IMR-90 (cell line): ENCODE results near the gene LRFN2. TPM values are rescaled to one million over a fixed set of nuclear protein-coding genes. Genes with fewer than 3 reads are reported as not detected.

Source experiments
- ATAC-seq: fragments of 200-7000 bp; cut with Tn5 transposase; 2 replicates; pipeline ENCODE4 v1.9.1; 2020; ENCODE audit warnings: low read depth, mild to moderate bottlenecking, moderate library complexity
- BruUV-seq: library from RNA; stranded (reverse); fragments of 400-500 nt; replicated peaks from 2 replicates; lab custom pipeline; 2021; lab: Mats Ljungman, UMichigan
- CTCF ChIA-PET: fragments of 300-600 bp; formaldehyde crosslinking; extraction: SDS; loops from one replicate; lab custom pipeline; 2021; ENCODE audit warnings: antibody characterized with exemption; lab: Yijun Ruan, JAX
- POLR2A ChIA-PET: fragments of 300-600 bp; sonication (Branson Sonifier 250); formaldehyde crosslinking; loops from one replicate; lab custom pipeline; 2022; ENCODE audit warnings: antibody characterized with exemption; ENCODE audit not compliant: unreplicated experiment; lab: Charles Lee
- DNase-seq: peaks from one replicate; pipeline ENCODE4 v3.0.0; 2013
- H2AFZ ChIP-seq: replicated peaks from 2 replicates; pipeline ENCODE3; 2013; ENCODE audit warnings: low read length, mild to moderate bottlenecking; ENCODE audit not compliant: poor library complexity
- H2AK5ac ChIP-seq: 2 replicates; pipeline ENCODE4 v1.6.1; 2013; ENCODE audit warnings: low read depth, low read length, inconsistent platforms
- H2AK9ac ChIP-seq: replicated peaks from 2 replicates; pipeline ENCODE3; 2013; ENCODE audit warnings: mild to moderate bottlenecking, low read depth, low read length, moderate library complexity; ENCODE audit not compliant: poor library complexity
- H2BK120ac ChIP-seq: 2 replicates; pipeline ENCODE4 v1.6.1; 2013; ENCODE audit warnings: low read depth, low read length, inconsistent platforms
- H2BK15ac ChIP-seq: 3 replicates; pipeline ENCODE4 v1.6.1; 2013; ENCODE audit warnings: low read depth, low read length, inconsistent platforms
- H2BK20ac ChIP-seq: 2 replicates; pipeline ENCODE4 v1.6.1; 2013; ENCODE audit warnings: low read depth, mild to moderate bottlenecking, inconsistent platforms, low read length, moderate library complexity
- H2BK5ac ChIP-seq: 2 replicates; pipeline ENCODE4 v1.6.1; 2013; ENCODE audit warnings: mild to moderate bottlenecking, low read depth, low read length, inconsistent platforms; ENCODE audit not compliant: poor library complexity, severe bottlenecking
- H3K14ac ChIP-seq: replicated peaks from 2 replicates; pipeline ENCODE4 v1.6.1; 2013; ENCODE audit warnings: low read depth, low read length, inconsistent platforms
- H3K18ac ChIP-seq: 2 replicates; pipeline ENCODE4 v1.6.1; 2013; ENCODE audit warnings: low read depth, low read length, control low read depth
- H3K23ac ChIP-seq: 2 replicates; pipeline ENCODE4 v1.6.1; 2013; ENCODE audit warnings: low read depth, low read length, inconsistent platforms
- H3K27ac ChIP-seq: 2 replicates; pipeline ENCODE4 v1.5.1; 2013; ENCODE audit warnings: mild to moderate bottlenecking, control low read depth, low read length; ENCODE audit not compliant: insufficient read depth
- H3K27me3 ChIP-seq: 2 replicates; pipeline ENCODE4 v1.6.1; 2013; ENCODE audit warnings: low read length; ENCODE audit not compliant: control insufficient read depth, insufficient read depth
- H3K36me3 ChIP-seq: 2 replicates; pipeline ENCODE4 v1.6.1; 2013; ENCODE audit warnings: low read length, mixed read lengths; ENCODE audit not compliant: control insufficient read depth, insufficient read depth
- H3K4ac ChIP-seq: 2 replicates; pipeline ENCODE4 v1.6.1; 2013; ENCODE audit warnings: low read depth, low read length, inconsistent platforms
- H3K4me1 ChIP-seq: 2 replicates; pipeline ENCODE4 v1.6.1; 2013; ENCODE audit warnings: low read length, mixed read lengths; ENCODE audit not compliant: control insufficient read depth, insufficient read depth
- H3K4me2 ChIP-seq: 2 replicates; pipeline ENCODE4 v1.6.1; 2013; ENCODE audit warnings: low read depth, mild to moderate bottlenecking, control low read depth, low read length, moderate library complexity
- H3K4me3 ChIP-seq: 2 replicates; pipeline ENCODE4 v1.5.1; 2013; ENCODE audit warnings: low read depth, mild to moderate bottlenecking, control low read depth, low read length, moderate library complexity; ENCODE audit not compliant: insufficient read depth
- H3K56ac ChIP-seq: 2 replicates; pipeline ENCODE4 v1.6.1; 2013; ENCODE audit warnings: low read length, inconsistent platforms; ENCODE audit not compliant: insufficient read depth; ENCODE audit errors: extremely low read depth
- H3K79me1 ChIP-seq, 2 experiments: 2 replicates each; pipeline ENCODE4 v1.6.1; 2013; ENCODE audit warnings: low read length in 2 of 2, inconsistent platforms in 1 of 2, low read depth in 1 of 2
- H3K9ac ChIP-seq: 2 replicates; pipeline ENCODE4 v1.6.1; 2013; ENCODE audit warnings: low read depth, low read length, control low read depth
- H3K9me1 ChIP-seq: 2 replicates; pipeline ENCODE4 v1.6.1; 2013; ENCODE audit warnings: low read length, inconsistent platforms; ENCODE audit not compliant: insufficient read depth
- H3K9me3 ChIP-seq: 2 replicates; pipeline ENCODE4 v1.6.1; 2013; ENCODE audit warnings: low read length; ENCODE audit not compliant: control insufficient read depth, insufficient read depth
- H4K20me1 ChIP-seq: 2 replicates; pipeline ENCODE4 v1.6.1; 2013; ENCODE audit warnings: low read length, inconsistent platforms; ENCODE audit not compliant: insufficient read depth
- H4K5ac ChIP-seq: 2 replicates; pipeline ENCODE4 v1.6.1; 2013; ENCODE audit warnings: mild to moderate bottlenecking, low read depth, low read length, control low read depth
- H4K8ac ChIP-seq, 2 experiments: 2 replicates each; pipeline ENCODE4 v1.6.1; 2013; ENCODE audit warnings: low read depth in 2 of 2, low read length in 2 of 2, control low read depth in 1 of 2, inconsistent platforms in 1 of 2
- H4K91ac ChIP-seq: 2 replicates; pipeline ENCODE4 v1.6.1; 2013; ENCODE audit warnings: low read depth, low read length, inconsistent platforms; ENCODE audit not compliant: insufficient read depth
- BHLHE40 ChIP-seq: fragments of 150-350 bp; IDR thresholded peaks from 2 replicates; pipeline ENCODE4 v1.6.1; 2016; ENCODE audit warnings: mild to moderate bottlenecking, low read depth, low read length
- FOS ChIP-seq: fragments of 150-350 bp; IDR thresholded peaks from 2 replicates; pipeline ENCODE4 v1.6.1; 2016; ENCODE audit warnings: low read depth, low read length
- MAFK ChIP-seq: IDR thresholded peaks from 2 replicates; pipeline ENCODE4 v1.6.1; 2012; ENCODE audit warnings: low read depth, low read length, improper control_type of control experiment
- MAZ ChIP-seq: IDR thresholded peaks from 2 replicates; pipeline ENCODE4 v1.6.1; 2012; ENCODE audit warnings: low read depth, mild to moderate bottlenecking, low read length, improper control_type of control experiment, moderate library complexity, borderline replicate concordance
- MXI1 ChIP-seq: IDR thresholded peaks from 2 replicates; pipeline ENCODE4 v1.6.1; 2012; ENCODE audit warnings: low read depth, mild to moderate bottlenecking, low read length, moderate library complexity, borderline replicate concordance
- NFE2L2 ChIP-seq: fragments of 150-350 bp; IDR thresholded peaks from 2 replicates; pipeline ENCODE4 v1.6.1; 2016; ENCODE audit warnings: low read depth, mild to moderate bottlenecking, low read length
- POLR2A ChIP-seq: IDR thresholded peaks from 2 replicates; pipeline ENCODE4 v1.6.1; 2012; ENCODE audit warnings: mild to moderate bottlenecking, low read depth, low read length
- RCOR1 ChIP-seq: IDR thresholded peaks from 2 replicates; pipeline ENCODE4 v1.6.1; 2012; ENCODE audit warnings: mild to moderate bottlenecking, low read length, improper control_type of control experiment; ENCODE audit not compliant: insufficient replicate concordance
- RFX5 ChIP-seq: IDR thresholded peaks from 2 replicates; pipeline ENCODE4 v1.8.0; 2012; ENCODE audit warnings: low read depth, mild to moderate bottlenecking, low read length, moderate library complexity
- SMC3 ChIP-seq: fragments of 150-350 bp; IDR thresholded peaks from 2 replicates; pipeline ENCODE4 v1.6.1; 2016; ENCODE audit warnings: low read depth, mild to moderate bottlenecking, antibody characterized with exemption, low read length, moderate library complexity
- WGBS, 2 experiments: methylation state at CpG; one replicate each; pipeline versions ENCODE4 v1.1.5 to v1.1.7; 2013; ENCODE audit warnings: missing lambda C conversion rate in 2 of 2; ENCODE audit not compliant: insufficient read length in 1 of 2; ENCODE audit errors: extremely low coverage in 2 of 2; 5-methylcytosine and 5-hydroxymethylcytosine counted together
- dilution Hi-C: fragments of 300-500 bp; cut with HindIII; formaldehyde crosslinking; loops from one replicate; pipeline ENCODE4 v1.14.3; 2018; ENCODE audit warnings: low sequenced_read_pairs; ENCODE audit not compliant: unreplicated experiment
- in situ Hi-C: fragments of 300-500 bp; cut with MboI; formaldehyde crosslinking; loops from 3 replicates; pipeline ENCODE4 v1.14.3; 2019; ENCODE audit warnings: low sequenced_read_pairs, inconsistent platforms, mixed read lengths
- intact Hi-C: fragments of 100-400 bp; cut with micrococcal nuclease; formaldehyde crosslinking; loops from 2 replicates; pipeline ENCODE4 v1.10.0; 2022
- polyA plus RNA-seq, 3 experiments: library from polyadenylated mRNA; depleted of rRNA; stranded (reverse); fragments of >200 nt; gene quantifications; 2 replicates each; pipeline ENCODE4 v1.2.3, GENCODE V29; 2012; ENCODE audit warnings: low replicate concordance in 1 of 3
- total RNA-seq: library from RNA; depleted of rRNA; stranded (reverse); fragments of >200 nt; gene quantifications from 2 replicates; pipeline ENCODE4 v1.2.3, GENCODE V29; 2012
- TF ChIP-seq, protein P1 (sequence below): conservative IDR thresholded peaks from 2 replicates; pipeline ENCODE4 v1.5.1; 2012; ENCODE audit warnings: mild to moderate bottlenecking, low read depth, low read length, improper control_type of control experiment
- TF ChIP-seq, protein P2 (sequence below): fragments of 150-350 bp; IDR thresholded peaks from 2 replicates; pipeline ENCODE4 v1.6.1; 2017; ENCODE audit warnings: mild to moderate bottlenecking, antibody characterized with exemption, low read length, low read depth
- TF ChIP-seq, protein P3 (sequence below): fragments of 150-350 bp; IDR thresholded peaks from 2 replicates; pipeline ENCODE4 v1.6.1; 2016; ENCODE audit warnings: low read depth, mild to moderate bottlenecking, low read length, moderate library complexity, borderline replicate concordance

The LRFN2 gene
- total and polyA plus RNA-seq, 2 of the 4 experiments (the other 2 are of a cell fraction) = not detected

DNA sequence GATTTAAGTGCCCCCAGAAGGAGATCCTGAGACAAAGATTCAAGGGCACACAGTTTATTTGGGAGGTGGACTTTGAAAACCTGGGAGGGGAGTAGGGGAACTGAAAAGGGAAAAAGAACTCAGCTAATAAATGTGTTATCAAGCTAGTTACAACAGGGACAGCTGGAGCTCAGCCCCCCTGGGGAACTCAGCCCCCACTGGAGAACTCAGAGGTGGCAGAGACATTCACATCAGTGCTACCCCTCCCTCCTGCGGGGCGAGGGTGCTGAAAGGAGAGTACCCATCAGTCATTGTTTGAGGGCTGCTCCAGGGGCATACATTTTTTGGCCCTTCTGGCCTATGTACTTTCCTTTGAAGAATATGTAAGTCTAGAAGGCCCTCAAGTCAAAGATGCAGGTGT lies 101.4 kb downstream of the LRFN2 start:
- Histone ChIP-seq H4K20me1 (no peaks in the 10 kb centered on the region), H3K9me3 (no peaks in the 10 kb centered on the region), H2AFZ (no peak overlapping the region), H4K8ac (no peak overlapping the region), H3K4me3 (no peak overlapping the region), H3K9me1 (no peaks in the 10 kb centered on the region), H3K56ac (no peak overlapping the region), H2AK5ac (no peak overlapping the region), H3K27me3 (no peaks in the 10 kb centered on the region), H3K9ac (no peak overlapping the region), H3K4me2 (no peak overlapping the region), H2AK9ac (no peak overlapping the region), H3K18ac (no peak overlapping the region), H3K23ac (no peak overlapping the region), H3K27ac (no peak overlapping the region), H3K4me1 (no peaks in the 10 kb centered on the region), H3K14ac (no peak overlapping the region), H3K4ac (no peak overlapping the region), H3K79me1 (no peaks in the 10 kb centered on the region), H2BK120ac (no peak overlapping the region), H2BK5ac (no peak overlapping the region), H3K36me3 (no peaks in the 10 kb centered on the region), H2BK20ac (no peak overlapping the region), H4K5ac (no peak overlapping the region), H4K91ac (no peak overlapping the region), H2BK15ac (no peak overlapping the region)
- in situ Hi-C loops (no loop called here), dilution Hi-C loops (no loop called here), intact Hi-C loops (no loop called here)
- no peak for ATAC-seq
- ChIA-PET POLR2A (no interaction called here), CTCF (no interaction called here)
- no peak for DNase-seq
- no TSS peak for BruUV-seq
- TF ChIP-seq, protein P1, sequence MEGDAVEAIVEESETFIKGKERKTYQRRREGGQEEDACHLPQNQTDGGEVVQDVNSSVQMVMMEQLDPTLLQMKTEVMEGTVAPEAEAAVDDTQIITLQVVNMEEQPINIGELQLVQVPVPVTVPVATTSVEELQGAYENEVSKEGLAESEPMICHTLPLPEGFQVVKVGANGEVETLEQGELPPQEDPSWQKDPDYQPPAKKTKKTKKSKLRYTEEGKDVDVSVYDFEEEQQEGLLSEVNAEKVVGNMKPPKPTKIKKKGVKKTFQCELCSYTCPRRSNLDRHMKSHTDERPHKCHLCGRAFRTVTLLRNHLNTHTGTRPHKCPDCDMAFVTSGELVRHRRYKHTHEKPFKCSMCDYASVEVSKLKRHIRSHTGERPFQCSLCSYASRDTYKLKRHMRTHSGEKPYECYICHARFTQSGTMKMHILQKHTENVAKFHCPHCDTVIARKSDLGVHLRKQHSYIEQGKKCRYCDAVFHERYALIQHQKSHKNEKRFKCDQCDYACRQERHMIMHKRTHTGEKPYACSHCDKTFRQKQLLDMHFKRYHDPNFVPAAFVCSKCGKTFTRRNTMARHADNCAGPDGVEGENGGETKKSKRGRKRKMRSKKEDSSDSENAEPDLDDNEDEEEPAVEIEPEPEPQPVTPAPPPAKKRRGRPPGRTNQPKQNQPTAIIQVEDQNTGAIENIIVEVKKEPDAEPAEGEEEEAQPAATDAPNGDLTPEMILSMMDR = no peak
- TF ChIP-seq, protein P2, sequence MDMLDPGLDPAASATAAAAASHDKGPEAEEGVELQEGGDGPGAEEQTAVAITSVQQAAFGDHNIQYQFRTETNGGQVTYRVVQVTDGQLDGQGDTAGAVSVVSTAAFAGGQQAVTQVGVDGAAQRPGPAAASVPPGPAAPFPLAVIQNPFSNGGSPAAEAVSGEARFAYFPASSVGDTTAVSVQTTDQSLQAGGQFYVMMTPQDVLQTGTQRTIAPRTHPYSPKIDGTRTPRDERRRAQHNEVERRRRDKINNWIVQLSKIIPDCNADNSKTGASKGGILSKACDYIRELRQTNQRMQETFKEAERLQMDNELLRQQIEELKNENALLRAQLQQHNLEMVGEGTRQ = no peak
- TF ChIP-seq RCOR1 (no peak), MAFK (no peak), RFX5 (no peak), SMC3 (no peak), POLR2A (no peak), MAZ (no peak), FOS (no peak), MXI1 (no peak), NFE2L2 (no peak), BHLHE40 (no peak)
- TF ChIP-seq, protein P3, sequence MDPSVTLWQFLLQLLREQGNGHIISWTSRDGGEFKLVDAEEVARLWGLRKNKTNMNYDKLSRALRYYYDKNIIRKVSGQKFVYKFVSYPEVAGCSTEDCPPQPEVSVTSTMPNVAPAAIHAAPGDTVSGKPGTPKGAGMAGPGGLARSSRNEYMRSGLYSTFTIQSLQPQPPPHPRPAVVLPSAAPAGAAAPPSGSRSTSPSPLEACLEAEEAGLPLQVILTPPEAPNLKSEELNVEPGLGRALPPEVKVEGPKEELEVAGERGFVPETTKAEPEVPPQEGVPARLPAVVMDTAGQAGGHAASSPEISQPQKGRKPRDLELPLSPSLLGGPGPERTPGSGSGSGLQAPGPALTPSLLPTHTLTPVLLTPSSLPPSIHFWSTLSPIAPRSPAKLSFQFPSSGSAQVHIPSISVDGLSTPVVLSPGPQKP = no peak
- WGBS, 2 experiments = no CpG with 5 or more reads among the region's 2 CpGs
